HCT116 (cell line): ENCODE data around the gene PCYT1A. TPM values are rescaled to one million over a fixed set of nuclear protein-coding genes. Genes with fewer than 3 reads are reported as not detected.

Experiments
- ATAC-seq: fragments of 200-7000 bp; cut with Tn5 transposase; 2 replicates; pipeline ENCODE4 v1.9.1; 2020; ENCODE audit warnings: mild to moderate bottlenecking, moderate library complexity
- BruUV-seq: library from RNA; stranded (reverse); fragments of 400-500 nt; replicated peaks from 2 replicates; lab custom pipeline; 2021; lab: Mats Ljungman, UMichigan
- CTCF ChIA-PET: fragments of 300-600 bp; sonication (Branson Sonifier 250); formaldehyde crosslinking; loops from one replicate; lab custom pipeline; 2021; ENCODE audit warnings: antibody characterized with exemption; lab: Charles Lee
- POLR2A ChIA-PET: fragments of 300-600, 350-600 bp; sonication (Branson Sonifier 250); formaldehyde crosslinking; loops from one replicate; lab custom pipeline; 2021; ENCODE audit warnings: antibody characterized with exemption; lab: Charles Lee
- RAD21 ChIA-PET, 2 experiments: fragments of 300-600 bp; sonication (Branson Sonifier 250); formaldehyde crosslinking; loops; one replicate each; lab custom pipeline; 2023; ENCODE audit warnings: low total read pairs in 2 of 2; ENCODE audit not compliant: uncharacterized antibody in 2 of 2, unreplicated experiment in 2 of 2, low non-redundant PET in 1 of 2; lab: Charles Lee
- DNase-seq: peaks from one replicate; pipeline ENCODE4 v3.0.0-alpha.2; 2010; ENCODE audit warnings: low read depth, low spot score
- H2AFZ ChIP-seq: fragments of 200-600 bp; shearing (Covaris generic), sonication (generic); 2 replicates; pipeline ENCODE4 v1.6.1; 2017; ENCODE audit warnings: low read depth, mixed run types, mixed read lengths, antibody characterized with exemption, low read length; ENCODE audit not compliant: poor library complexity, severe bottlenecking
- H3K27ac ChIP-seq: 2 replicates; pipeline ENCODE4 v1.5.1; 2012; ENCODE audit warnings: low read depth, low read length
- H3K27me3 ChIP-seq: fragments of 200-600 bp; sonication (generic); 2 replicates; pipeline ENCODE4 v1.6.1; 2016; ENCODE audit warnings: mixed run types, low read length, mixed read lengths; ENCODE audit not compliant: insufficient read depth
- H3K36me3 ChIP-seq, 2 experiments: fragments of 200-500 bp in 1 of 2; fragments of 200-600 bp in 1 of 2; sonication (Bioruptor generic) in 1 of 2; sonication (generic) in 1 of 2; 2 replicates each; pipeline versions ENCODE4 v1.5.1 to v1.6.1; 2014 to 2016; ENCODE audit warnings: low read length in 2 of 2, inconsistent platforms in 1 of 2, mixed read lengths in 1 of 2, mixed run types in 1 of 2; ENCODE audit not compliant: insufficient read depth in 2 of 2, control insufficient read depth in 1 of 2
- H3K4me1 ChIP-seq, 2 experiments: fragments of 200-600 bp in 1 of 2; sonication (generic) in 1 of 2; 2 replicates each; pipeline versions ENCODE4 v1.5.1 to v1.6.1; 2012 to 2017; ENCODE audit warnings: low read length in 2 of 2, inconsistent platforms in 1 of 2, mild to moderate bottlenecking in 1 of 2, mixed read lengths in 1 of 2, mixed run types in 1 of 2, moderate library complexity in 1 of 2; ENCODE audit not compliant: insufficient read depth in 2 of 2, control insufficient read depth in 1 of 2
- H3K4me2 ChIP-seq: fragments of 200-600 bp; sonication (generic); 2 replicates; pipeline ENCODE4 v1.6.1; 2017; ENCODE audit warnings: mixed run types, low read length, mixed read lengths
- H3K4me3 ChIP-seq, 2 experiments: fragments of 200-600 bp in 1 of 2; sonication (generic) in 1 of 2; replicated peaks in 1 of 2; 2 replicates each; pipeline ENCODE4 v1.5.1; 2011 to 2016; ENCODE audit warnings: low read length in 2 of 2, control low read depth in 1 of 2, low read depth in 1 of 2, mild to moderate bottlenecking in 1 of 2, mixed read lengths in 1 of 2, mixed run types in 1 of 2
- H3K79me2 ChIP-seq: fragments of 200-600 bp; sonication (generic); 2 replicates; pipeline ENCODE4 v1.6.1; 2017; ENCODE audit warnings: mild to moderate bottlenecking, mixed run types, low read length, moderate library complexity, mixed read lengths; ENCODE audit not compliant: insufficient read depth
- H3K9ac ChIP-seq: fragments of 200-600 bp; sonication (generic); 2 replicates; pipeline ENCODE4 v1.6.1; 2016; ENCODE audit warnings: low read length, mixed read lengths
- H3K9me2 ChIP-seq: fragments of 200-600 bp; sonication (generic), shearing (Covaris generic); 2 replicates; pipeline ENCODE4 v1.6.1; 2017; ENCODE audit warnings: mixed run types, mild to moderate bottlenecking, moderate library complexity; ENCODE audit not compliant: insufficient read depth
- H3K9me3 ChIP-seq, 2 experiments: fragments of 200-500 bp in 1 of 2; fragments of 200-600 bp in 1 of 2; sonication (Bioruptor generic) in 1 of 2; sonication (generic) in 1 of 2; 2 replicates each; pipeline ENCODE4 v1.6.1; 2014 to 2017; ENCODE audit warnings: low read length in 2 of 2, mixed read lengths in 2 of 2, inconsistent platforms in 1 of 2, low read depth in 1 of 2, mild to moderate bottlenecking in 1 of 2, mixed run types in 1 of 2, moderate library complexity in 1 of 2; ENCODE audit not compliant: control insufficient read depth in 1 of 2, insufficient read depth in 1 of 2
- H4K20me1 ChIP-seq: fragments of 200-600 bp; sonication (generic), shearing (Covaris generic); 2 replicates; pipeline ENCODE4 v1.6.1; 2017; ENCODE audit warnings: mixed run types, mild to moderate bottlenecking, moderate library complexity; ENCODE audit not compliant: insufficient read depth
- ATF3 ChIP-seq: IDR thresholded peaks from 2 replicates; pipeline ENCODE4 v1.6.1; 2012
- CBX3 ChIP-seq: IDR thresholded peaks from 2 replicates; pipeline ENCODE4 v1.6.1; 2012; ENCODE audit warnings: low read depth
- CEBPB ChIP-seq: IDR thresholded peaks from 2 replicates; pipeline ENCODE4 v1.6.1; 2012; ENCODE audit warnings: low read depth
- CTCF ChIP-seq, 3 experiments: fragments of 200-600 bp in 1 of 3; sonication (generic) in 1 of 3; IDR thresholded peaks in 2 of 3; conservative IDR thresholded peaks in 1 of 3; 2 replicates each; pipeline ENCODE4 v1.5.1; 2012 to 2017; ENCODE audit warnings: low read depth in 2 of 3, low read length in 2 of 3, antibody characterized with exemption in 1 of 3, borderline replicate concordance in 1 of 3, control low read depth in 1 of 3, mild to moderate bottlenecking in 1 of 3, mixed read lengths in 1 of 3, mixed run types in 1 of 3, moderate library complexity in 1 of 3; ENCODE audit not compliant: insufficient read depth in 1 of 3
- ELF1 ChIP-seq: IDR thresholded peaks from 2 replicates; pipeline ENCODE4 v1.6.1; 2012; ENCODE audit warnings: low read depth, borderline replicate concordance
- EZH2 ChIP-seq: fragments of 200-600 bp; sonication (generic); IDR thresholded peaks from 2 replicates; pipeline ENCODE4 v1.6.1; 2017; ENCODE audit warnings: antibody characterized with exemption, mixed run types
- EZH2phosphoT487 ChIP-seq: fragments of 200-600 bp; IDR thresholded peaks from 2 replicates; pipeline ENCODE4 v1.6.1; 2018; ENCODE audit warnings: antibody characterized with exemption, borderline replicate concordance
- FOSL1 ChIP-seq: IDR thresholded peaks from 2 replicates; pipeline ENCODE4 v1.6.1; 2012; ENCODE audit warnings: low read depth
- JUND ChIP-seq: IDR thresholded peaks from 2 replicates; pipeline ENCODE4 v1.6.1; 2012
- MAX ChIP-seq: IDR thresholded peaks from 2 replicates; pipeline ENCODE4 v1.6.1; 2012
- POLR2AphosphoS5 ChIP-seq: IDR thresholded peaks from 2 replicates; pipeline ENCODE4 v1.6.1; 2011; ENCODE audit warnings: mild to moderate bottlenecking, low read depth, low read length, moderate library complexity
- REST ChIP-seq: IDR thresholded peaks from 2 replicates; pipeline ENCODE4 v1.6.1; 2012; ENCODE audit warnings: low read depth
- SIN3A ChIP-seq: IDR thresholded peaks from 2 replicates; pipeline ENCODE4 v1.6.1; 2012; ENCODE audit warnings: low read depth
- SP1 ChIP-seq: IDR thresholded peaks from 2 replicates; pipeline ENCODE4 v1.6.1; 2012; ENCODE audit warnings: low read depth
- SRF ChIP-seq: IDR thresholded peaks from 2 replicates; pipeline ENCODE4 v1.6.1; 2012; ENCODE audit warnings: low read depth
- ZFX ChIP-seq: fragments of 450-650 bp; IDR thresholded peaks from 2 replicates; pipeline ENCODE4 v1.6.1; 2017
- intact Hi-C: fragments of 100-400 bp; cut with micrococcal nuclease; formaldehyde crosslinking; loops from 2 replicates; pipeline ENCODE4 v1.10.0; 2022
- total RNA-seq: library from RNA; stranded (reverse); gene quantifications from one replicate; pipeline ENCODE4 v1.2.1, GENCODE V29; 2021; ENCODE audit not compliant: unreplicated experiment

Gene PCYT1A
- total RNA-seq, 1 experiment from 2014 or later: 32.1 TPM

GRCh38 chr3:196235452-196236122 is 51.9 kb downstream of the PCYT1A start:
- no peak overlapping the region for H3K27ac ChIP-seq
- no peak overlapping the region for H2AFZ ChIP-seq
- H3K4me3 ChIP-seq: no peak overlapping the region
- ChIA-PET CTCF (interaction anchor here (1.3 kb wide), 1 partner anchor 18 kb away, joined by 5 read pairs; no protein-coding TSS in a partner anchor), RAD21 (no interaction called here), POLR2A (no interaction called here)
- peaks cover 0 to 2% of the 10 kb centered on the region in 2 experiments; a peak in 1 of 4 replicates for H3K36me3 ChIP-seq
- no peaks in the 10 kb centered on the region for H3K9me3 ChIP-seq
- DNase-seq (no peak), ATAC-seq (no peak)
- no peaks in the 10 kb centered on the region for H3K9me2 ChIP-seq
- H3K27me3 ChIP-seq: no peaks in the 10 kb centered on the region
- no TSS peak for BruUV-seq
- no peaks in the 10 kb centered on the region for H4K20me1 ChIP-seq
- H3K9ac ChIP-seq: no peak overlapping the region
- no peak overlapping the region for H3K4me2 ChIP-seq
- no peaks in the 10 kb centered on the region for H3K79me2 ChIP-seq
- H3K4me1 ChIP-seq: no peaks in the 10 kb centered on the region
- TF ChIP-seq ELF1 (no peak), REST (no peak), ATF3 (no peak)
- intact Hi-C loops: no loop called here

- POLR2A ChIA-PET: no interaction called here
- Histone ChIP-seq H2AFZ (no peak overlapping the region), H3K4me2 (no peak overlapping the region), H3K4me1 (no peaks in the 10 kb centered on the region), H3K79me2 (no peaks in the 10 kb centered on the region), H3K9me3 (no peaks in the 10 kb centered on the region), H3K36me3 (peaks cover 0 to 2% of the 10 kb centered on the region in 2 experiments; a peak in 1 of 4 replicates), H3K4me3 (no peak overlapping the region), H4K20me1 (no peaks in the 10 kb centered on the region), H3K27me3 (no peaks in the 10 kb centered on the region), H3K9ac (no peak overlapping the region), H3K9me2 (no peaks in the 10 kb centered on the region), H3K27ac (no peak overlapping the region)
- intact Hi-C loops: no loop called here
- ATAC-seq: no peak
- CTCF ChIA-PET: no interaction called here
- RAD21 ChIA-PET: no interaction called here
- BruUV-seq: no TSS peak
- no peak for DNase-seq
- TF ChIP-seq CBX3: no peak
- TF ChIP-seq SRF: no peak
- no peak for TF ChIP-seq POLR2AphosphoS5
- no peak for TF ChIP-seq JUND
- TF ChIP-seq EZH2phosphoT487: no peak
- TF ChIP-seq ATF3: no peak
- no peak for TF ChIP-seq SP1
- TF ChIP-seq FOSL1: no peak
- no peak for TF ChIP-seq MAX
- no peak for TF ChIP-seq ZFX
- no peak for TF ChIP-seq CTCF (IDR thresholded peaks at IDR 0.05 in 2 of 3, conservative IDR thresholded peaks at IDR 0.05 in 1 of 3; ENCODE audit: borderline replicate concordance in 1 of 3, insufficient read depth in 1 of 3, low read depth in 2 of 3, low read length in 2 of 3)
- no peak for TF ChIP-seq EZH2
- TF ChIP-seq SIN3A: no peak
- no peak for TF ChIP-seq CEBPB
Measured at GRCh38 chr3:196232882-196233251, 54.7 kb downstream of the PCYT1A start.
